H1 (cell line): ENCODE data around the gene PLD3. TPM values are rescaled to one million over a fixed set of nuclear protein-coding genes. Genes with fewer than 3 reads are reported as not detected.

Experiments used
- HDAC6 ChIP-seq: IDR thresholded peaks from one replicate; pipeline ENCODE4 v1.7.1; 2012; ENCODE audit warnings: low read depth, mild to moderate bottlenecking, inconsistent platforms, low read length, moderate library complexity
- polyA plus RNA-seq, 7 experiments: library from polyadenylated mRNA; depleted of rRNA in 3 of 7; stranded (reverse) in 5 of 7; unstranded in 2 of 7; fragments of >200 nt in 5 of 7; fragments of 200-250 nt in 2 of 7; gene quantifications; 1 replicate in 5 of 7; 2 replicates in 1 of 7; 4 replicates in 1 of 7; pipeline versions ENCODE4 v1.2.1 to v1.2.3, GENCODE V29; 2011 to 2013; ENCODE audit warnings: missing spikeins in 2 of 7, mixed read lengths in 2 of 7
- total RNA-seq: library from RNA; stranded (reverse); fragmentation: NEBNext Ultra II Directional; extraction: Animal tissue kit (Norgen Biotek cat#: 25700); gene quantifications from 2 replicates; pipeline ENCODE4 v1.2.1, GENCODE V29; 2021

PLD3 gene
- total and polyA plus RNA-seq, 2 of the 8 experiments (the other 6 are each of a cell fraction or from before 2014, with no cell fraction given) = 180 to 543 TPM

DNA sequence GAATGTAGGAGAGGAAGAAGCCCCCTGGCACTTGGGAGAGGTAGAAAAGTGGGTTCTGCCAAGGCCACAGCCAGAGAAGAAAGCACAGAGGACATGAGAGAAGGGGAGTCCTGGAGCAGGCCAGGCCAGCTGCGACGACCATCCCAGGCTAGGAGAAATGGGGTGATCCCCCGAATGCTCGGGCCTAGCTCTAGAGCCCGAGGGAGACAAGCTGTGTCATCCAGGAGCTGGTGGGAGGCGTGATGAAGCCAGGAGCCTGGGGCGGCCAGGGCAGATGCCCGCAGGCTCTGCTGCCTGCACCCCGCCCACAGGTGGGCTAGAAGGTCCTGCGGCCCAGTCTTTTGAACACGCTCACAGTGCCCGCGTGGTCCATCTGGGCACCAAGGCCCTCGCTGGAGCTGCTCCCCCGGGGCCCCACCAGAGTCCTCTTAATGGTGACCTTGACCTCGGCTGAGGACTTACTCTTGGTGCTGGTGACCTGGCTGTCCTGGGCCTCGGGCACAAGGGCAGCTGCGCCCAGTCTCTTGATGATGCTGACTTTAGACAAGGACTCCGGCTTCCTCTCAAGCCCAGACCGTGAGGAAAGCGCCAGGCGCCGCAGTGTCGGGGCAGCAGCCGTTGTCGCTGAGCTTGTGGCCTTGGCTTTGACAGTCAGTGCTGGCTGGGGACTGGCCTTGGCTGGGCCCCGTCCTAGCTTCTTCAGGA is 26.8 kb upstream of the PLD3 start (continued):
- TF ChIP-seq HDAC6 = no peak
